HEK293 (cell line): ENCODE measurements around the gene HHIP.

Experiments
- CTCF ChIA-PET: fragments of 350-600 bp; formaldehyde crosslinking; extraction: SDS; loops from one replicate; lab custom pipeline; 2021; ENCODE audit warnings: antibody characterized with exemption; lab: Yijun Ruan, JAX
- POLR2A ChIA-PET: fragments of 300-600 bp; formaldehyde crosslinking; extraction: SDS; loops from one replicate; lab custom pipeline; 2020; ENCODE audit warnings: antibody characterized with exemption, inconsistent platforms; lab: Yijun Ruan, JAX
- H3K27ac ChIP-seq: fragments of 200-500 bp; sonication (Bioruptor generic); 2 replicates; pipeline ENCODE4 v1.5.1; 2014; ENCODE audit warnings: low read depth, low read length, control low read depth, inconsistent platforms; ENCODE audit errors: extremely low read depth
- H3K36me3 ChIP-seq, 2 experiments: fragments of 200-500 bp in 1 of 2; sonication (Bioruptor generic) in 1 of 2; 1 replicate in 1 of 2; 2 replicates in 1 of 2; pipeline ENCODE4 v1.5.1; 2014 to 2017; ENCODE audit warnings: inconsistent platforms in 2 of 2, low read length in 2 of 2; ENCODE audit not compliant: control insufficient read depth in 2 of 2, insufficient read depth in 1 of 2
- H3K4me1 ChIP-seq: fragments of 200-500 bp; sonication (Bioruptor generic); 2 replicates; pipeline ENCODE4 v1.5.1; 2014; ENCODE audit warnings: mild to moderate bottlenecking, low read length, inconsistent platforms; ENCODE audit not compliant: control insufficient read depth, insufficient read depth
- H3K4me3 ChIP-seq: 2 replicates; pipeline ENCODE4 v1.5.1; 2011; ENCODE audit warnings: low read depth, mild to moderate bottlenecking, control low read depth, low read length, moderate library complexity
- H3K9me3 ChIP-seq: fragments of 200-500 bp; sonication (Bioruptor generic); 2 replicates; pipeline ENCODE4 v1.5.1; 2014; ENCODE audit warnings: low read depth, low read length, inconsistent platforms; ENCODE audit not compliant: control insufficient read depth, insufficient read depth
- BCL11B ChIP-seq: fragments of 450-650 bp; formaldehyde crosslinking; IDR thresholded peaks from 2 replicates; pipeline ENCODE4 v1.5.1; 2016; ENCODE audit warnings: low read depth, missing biosample characterization, missing genetic modification characterization
- EGR2 ChIP-seq: fragments of 450-650 bp; formaldehyde crosslinking; IDR thresholded peaks from 2 replicates; pipeline ENCODE4 v1.5.1; 2016; ENCODE audit warnings: low read depth, missing biosample characterization, missing genetic modification characterization
- GLI4 ChIP-seq: fragments of 450-650 bp; formaldehyde crosslinking; IDR thresholded peaks from 2 replicates; pipeline ENCODE4 v1.5.1; 2016; ENCODE audit warnings: missing biosample characterization, missing genetic modification characterization
- PRDM10 ChIP-seq: fragments of 450-650 bp; formaldehyde crosslinking; IDR thresholded peaks from 2 replicates; pipeline ENCODE4 v1.5.1; 2016; ENCODE audit warnings: missing biosample characterization, missing genetic modification characterization
- PRDM4 ChIP-seq: fragments of 450-650 bp; formaldehyde crosslinking; IDR thresholded peaks from 2 replicates; pipeline ENCODE4 v1.5.1; 2017; ENCODE audit warnings: missing biosample characterization, missing genetic modification characterization
- SCRT1 ChIP-seq: fragments of 450-650 bp; formaldehyde crosslinking; IDR thresholded peaks from 2 replicates; pipeline ENCODE4 v1.5.1; 2016; ENCODE audit warnings: missing biosample characterization, missing genetic modification characterization, borderline replicate concordance
- YY1 ChIP-seq: fragments of 450-650 bp; formaldehyde crosslinking; IDR thresholded peaks from 2 replicates; pipeline ENCODE4 v1.5.1; 2018; ENCODE audit warnings: missing biosample characterization, missing genetic modification characterization
- ZBTB48 ChIP-seq: fragments of 450-650 bp; formaldehyde crosslinking; IDR thresholded peaks from 2 replicates; pipeline ENCODE4 v1.5.1; 2016; ENCODE audit warnings: missing biosample characterization, missing genetic modification characterization
- ZBTB7A ChIP-seq: fragments of 450-650 bp; formaldehyde crosslinking; IDR thresholded peaks from 2 replicates; pipeline ENCODE4 v1.5.1; 2016; ENCODE audit warnings: low read depth, missing biosample characterization, missing genetic modification characterization
- ZBTB8A ChIP-seq: fragments of 450-650 bp; formaldehyde crosslinking; IDR thresholded peaks from 2 replicates; pipeline ENCODE4 v1.5.1; 2016; ENCODE audit warnings: missing biosample characterization, missing genetic modification characterization
- ZFP37 ChIP-seq: fragments of 450-650 bp; formaldehyde crosslinking; IDR thresholded peaks from 2 replicates; pipeline ENCODE4 v1.5.1; 2016; ENCODE audit warnings: missing biosample characterization, missing genetic modification characterization
- ZNF132 ChIP-seq: fragments of 450-650 bp; formaldehyde crosslinking; IDR thresholded peaks from 2 replicates; pipeline ENCODE4 v1.5.1; 2017; ENCODE audit warnings: missing biosample characterization, missing genetic modification characterization, borderline replicate concordance
- ZNF146 ChIP-seq: fragments of 450-650 bp; formaldehyde crosslinking; IDR thresholded peaks from 2 replicates; pipeline ENCODE4 v1.5.1; 2016; ENCODE audit warnings: missing biosample characterization, missing genetic modification characterization
- ZNF23 ChIP-seq: fragments of 450-650 bp; formaldehyde crosslinking; IDR thresholded peaks from 2 replicates; pipeline ENCODE4 v1.5.1; 2016; ENCODE audit warnings: missing biosample characterization, missing genetic modification characterization, borderline replicate concordance
- ZNF274 ChIP-seq, 2 experiments: fragments of 200-500 bp in 1 of 2; fragments of 450-650 bp in 1 of 2; sonication (Bioruptor generic) in 1 of 2; formaldehyde crosslinking in 1 of 2; IDR thresholded peaks; 2 replicates each; pipeline versions ENCODE4 v1.5.1 to v1.6.1; 2014 to 2016; ENCODE audit warnings: borderline replicate concordance in 1 of 2, inconsistent platforms in 1 of 2, low read length in 1 of 2, missing biosample characterization in 1 of 2, missing genetic modification characterization in 1 of 2
- ZNF302 ChIP-seq: fragments of 450-650 bp; formaldehyde crosslinking; IDR thresholded peaks from 2 replicates; pipeline ENCODE4 v1.5.1; 2016; ENCODE audit warnings: missing biosample characterization, missing genetic modification characterization, low read depth
- ZNF354C ChIP-seq: fragments of 450-650 bp; formaldehyde crosslinking; IDR thresholded peaks from 2 replicates; pipeline ENCODE4 v1.5.1; 2016; ENCODE audit warnings: missing biosample characterization, missing genetic modification characterization, low read depth, borderline replicate concordance
- ZNF423 ChIP-seq: fragments of 450-650 bp; formaldehyde crosslinking; IDR thresholded peaks from 2 replicates; pipeline ENCODE4 v1.5.1; 2016; ENCODE audit warnings: missing biosample characterization, missing genetic modification characterization
- ZNF473 ChIP-seq: fragments of 450-650 bp; formaldehyde crosslinking; IDR thresholded peaks from 2 replicates; pipeline ENCODE4 v1.5.1; 2017; ENCODE audit warnings: missing biosample characterization, missing genetic modification characterization
- ZNF624 ChIP-seq: fragments of 450-650 bp; formaldehyde crosslinking; IDR thresholded peaks from 2 replicates; pipeline ENCODE4 v1.5.1; 2017; ENCODE audit warnings: missing biosample characterization, missing genetic modification characterization
- ZXDB ChIP-seq: fragments of 450-650 bp; formaldehyde crosslinking; IDR thresholded peaks from 2 replicates; pipeline ENCODE4 v1.5.1; 2016; ENCODE audit warnings: missing biosample characterization, missing genetic modification characterization
- TF ChIP-seq, protein P1 (sequence below): fragments of 450-650 bp; formaldehyde crosslinking; conservative IDR thresholded peaks from 2 replicates; pipeline ENCODE4 v1.5.1; 2016; ENCODE audit warnings: low read depth, missing biosample characterization, missing genetic modification characterization
- TF ChIP-seq, protein P2 (sequence below): fragments of 450-650 bp; formaldehyde crosslinking; IDR thresholded peaks from 2 replicates; pipeline ENCODE4 v1.5.1; 2016; ENCODE audit warnings: missing biosample characterization, missing genetic modification characterization

HHIP gene

GRCh38 chr4:144670776-144671175 lies 24.8 kb downstream of the HHIP start (continued):
- TF ChIP-seq ZNF473: no peak
- no peak for TF ChIP-seq ZNF423
- TF ChIP-seq ZNF146 (tag by site-specific recombination): no peak
- TF ChIP-seq ZFP37 (tag by site-specific recombination): no peak
- no peak for TF ChIP-seq ZBTB48
- TF ChIP-seq, protein P1, sequence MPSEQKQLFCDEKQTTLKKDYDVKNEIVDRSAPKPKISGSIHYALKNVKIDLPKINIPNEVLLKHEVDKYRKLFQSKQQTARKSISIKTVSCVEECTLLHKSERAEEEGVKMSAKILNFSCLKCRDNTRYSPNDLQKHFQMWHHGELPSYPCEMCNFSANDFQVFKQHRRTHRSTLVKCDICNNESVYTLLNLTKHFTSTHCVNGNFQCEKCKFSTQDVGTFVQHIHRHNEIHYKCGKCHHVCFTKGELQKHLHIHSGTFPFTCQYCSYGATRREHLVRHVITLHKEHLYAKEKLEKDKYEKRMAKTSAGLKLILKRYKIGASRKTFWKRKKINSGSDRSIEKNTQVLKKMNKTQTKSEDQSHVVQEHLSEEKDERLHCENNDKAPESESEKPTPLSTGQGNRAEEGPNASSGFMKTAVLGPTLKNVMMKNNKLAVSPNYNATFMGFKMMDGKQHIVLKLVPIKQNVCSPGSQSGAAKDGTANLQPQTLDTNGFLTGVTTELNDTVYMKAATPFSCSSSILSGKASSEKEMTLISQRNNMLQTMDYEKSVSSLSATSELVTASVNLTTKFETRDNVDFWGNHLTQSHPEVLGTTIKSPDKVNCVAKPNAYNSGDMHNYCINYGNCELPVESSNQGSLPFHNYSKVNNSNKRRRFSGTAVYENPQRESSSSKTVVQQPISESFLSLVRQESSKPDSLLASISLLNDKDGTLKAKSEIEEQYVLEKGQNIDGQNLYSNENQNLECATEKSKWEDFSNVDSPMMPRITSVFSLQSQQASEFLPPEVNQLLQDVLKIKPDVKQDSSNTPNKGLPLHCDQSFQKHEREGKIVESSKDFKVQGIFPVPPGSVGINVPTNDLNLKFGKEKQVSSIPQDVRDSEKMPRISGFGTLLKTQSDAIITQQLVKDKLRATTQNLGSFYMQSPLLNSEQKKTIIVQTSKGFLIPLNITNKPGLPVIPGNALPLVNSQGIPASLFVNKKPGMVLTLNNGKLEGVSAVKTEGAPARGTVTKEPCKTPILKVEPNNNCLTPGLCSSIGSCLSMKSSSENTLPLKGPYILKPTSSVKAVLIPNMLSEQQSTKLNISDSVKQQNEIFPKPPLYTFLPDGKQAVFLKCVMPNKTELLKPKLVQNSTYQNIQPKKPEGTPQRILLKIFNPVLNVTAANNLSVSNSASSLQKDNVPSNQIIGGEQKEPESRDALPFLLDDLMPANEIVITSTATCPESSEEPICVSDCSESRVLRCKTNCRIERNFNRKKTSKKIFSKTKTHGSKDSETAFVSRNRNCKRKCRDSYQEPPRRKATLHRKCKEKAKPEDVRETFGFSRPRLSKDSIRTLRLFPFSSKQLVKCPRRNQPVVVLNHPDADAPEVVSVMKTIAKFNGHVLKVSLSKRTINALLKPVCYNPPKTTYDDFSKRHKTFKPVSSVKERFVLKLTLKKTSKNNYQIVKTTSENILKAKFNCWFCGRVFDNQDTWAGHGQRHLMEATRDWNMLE: no peak
- TF ChIP-seq ZNF354C (tag by site-specific recombination): no peak

DNA sequence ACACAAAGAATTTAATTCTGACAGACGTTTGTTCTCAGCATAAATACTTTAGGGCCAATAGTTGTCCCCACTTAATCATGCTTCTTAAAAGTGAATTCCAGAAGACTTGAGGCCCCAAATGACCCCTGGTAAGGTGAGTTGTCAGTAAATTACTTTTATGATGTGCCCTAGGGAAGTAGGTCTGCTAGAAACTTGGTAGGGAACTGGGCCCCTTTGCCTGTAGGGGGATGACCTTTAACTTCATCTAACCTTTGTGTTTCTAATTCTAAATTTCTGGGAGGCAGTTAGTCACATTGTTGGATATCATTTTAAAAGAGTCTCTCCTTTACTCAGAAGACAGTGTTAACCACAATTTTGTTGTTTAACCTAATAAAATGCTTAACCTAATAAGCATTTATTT lies 28.8 kb downstream of the HHIP start:
- H3K4me1 ChIP-seq: no peaks in the 10 kb centered on the region
- no peak overlapping the region for H3K27ac ChIP-seq
- POLR2A ChIA-PET: no interaction called here
- H3K36me3 ChIP-seq: no peaks in the 10 kb centered on the region
- H3K9me3 ChIP-seq: no peaks in the 10 kb centered on the region
- TF ChIP-seq PRDM4 (tag by site-specific recombination) (no peak), YY1 (tag by site-specific recombination) (no peak), GLI4 (tag by site-specific recombination) (no peak), ZNF274 (IDR thresholded peaks at IDR 0.05; ENCODE audit: low read length) (no peak), ZNF274 (tag by site-specific recombination; IDR thresholded peaks at IDR 0.05; ENCODE audit: borderline replicate concordance) (no peak), EGR2 (no peak), BCL11B (tag by site-specific recombination) (no peak), SCRT1 (tag by site-specific recombination) (no peak), ZNF302 (tag by site-specific recombination) (no peak), ZNF23 (tag by site-specific recombination) (no peak), ZXDB (tag by site-specific recombination) (no peak), ZNF624 (tag by site-specific recombination) (no peak), ZBTB7A (tag by site-specific recombination) (no peak), ZNF132 (tag by site-specific recombination) (no peak), ZBTB8A (tag by site-specific recombination) (no peak), PRDM10 (tag by site-specific recombination) (no peak)
- TF ChIP-seq, protein P2, sequence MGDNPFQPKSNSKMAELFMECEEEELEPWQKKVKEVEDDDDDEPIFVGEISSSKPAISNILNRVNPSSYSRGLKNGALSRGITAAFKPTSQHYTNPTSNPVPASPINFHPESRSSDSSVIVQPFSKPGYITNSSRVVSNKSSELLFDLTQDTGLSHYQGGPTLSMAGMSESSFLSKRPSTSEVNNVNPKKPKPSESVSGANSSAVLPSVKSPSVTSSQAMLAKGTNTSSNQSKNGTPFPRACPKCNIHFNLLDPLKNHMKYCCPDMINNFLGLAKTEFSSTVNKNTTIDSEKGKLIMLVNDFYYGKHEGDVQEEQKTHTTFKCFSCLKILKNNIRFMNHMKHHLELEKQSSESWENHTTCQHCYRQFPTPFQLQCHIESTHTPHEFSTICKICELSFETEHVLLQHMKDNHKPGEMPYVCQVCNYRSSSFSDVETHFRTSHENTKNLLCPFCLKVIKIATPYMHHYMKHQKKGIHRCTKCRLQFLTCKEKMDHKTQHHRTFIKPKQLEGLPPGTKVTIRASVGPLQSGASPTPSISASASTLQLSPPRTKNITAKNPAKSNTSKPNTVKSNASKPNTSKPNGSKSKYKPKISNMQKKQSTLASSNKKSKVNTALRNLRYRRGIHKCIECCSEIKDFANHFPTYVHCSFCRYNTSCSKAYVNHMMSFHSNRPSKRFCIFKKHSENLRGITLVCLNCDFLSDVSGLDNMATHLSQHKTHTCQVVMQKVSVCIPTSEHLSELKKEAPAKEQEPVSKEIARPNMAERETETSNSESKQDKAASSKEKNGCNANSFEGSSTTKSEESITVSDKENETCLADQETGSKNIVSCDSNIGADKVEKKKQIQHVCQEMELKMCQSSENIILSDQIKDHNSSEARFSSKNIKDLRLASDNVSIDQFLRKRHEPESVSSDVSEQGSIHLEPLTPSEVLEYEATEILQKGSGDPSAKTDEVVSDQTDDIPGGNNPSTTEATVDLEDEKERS (tag by site-specific recombination): no peak
- TF ChIP-seq, all 188 proteins: peak for 0
- CTCF ChIA-PET: no interaction called here
- H3K4me3 ChIP-seq: no peak overlapping the region
